ENCODE data around the gene KLHL29.

The KLHL29 gene

DNA sequence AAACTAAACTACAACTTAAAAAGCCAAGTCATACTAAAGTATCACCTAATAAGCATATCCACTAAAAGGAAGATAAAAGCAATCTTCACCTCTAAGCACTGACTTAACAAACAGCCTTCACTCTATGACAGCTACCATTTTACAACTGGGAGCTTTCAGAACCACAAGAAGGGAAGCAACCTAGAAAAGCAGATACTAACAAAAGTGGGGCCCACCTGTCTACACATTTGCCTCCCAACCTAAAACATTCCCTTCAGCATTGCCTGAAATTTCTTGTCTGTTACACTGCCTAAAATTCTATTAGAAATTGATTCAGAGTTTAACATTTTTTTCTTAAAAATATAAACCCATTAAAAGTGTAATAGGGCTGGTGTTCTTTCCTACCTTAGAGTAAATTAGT, 370.0 kb downstream of the KLHL29 start:
- H3K27ac ChIP-seq (replicated peaks) = no peak overlapping the region
- TF ChIP-seq GABPA (IDR thresholded peaks at IDR 0.05; ENCODE audit: low read depth) (no peak), SPI1 (IDR thresholded peaks at IDR 0.05; ENCODE audit: borderline replicate concordance, low read depth) (no peak), POLR2AphosphoS5 (IDR thresholded peaks at IDR 0.05; ENCODE audit: low read depth) (no peak)
- TF ChIP-seq, protein P1, sequence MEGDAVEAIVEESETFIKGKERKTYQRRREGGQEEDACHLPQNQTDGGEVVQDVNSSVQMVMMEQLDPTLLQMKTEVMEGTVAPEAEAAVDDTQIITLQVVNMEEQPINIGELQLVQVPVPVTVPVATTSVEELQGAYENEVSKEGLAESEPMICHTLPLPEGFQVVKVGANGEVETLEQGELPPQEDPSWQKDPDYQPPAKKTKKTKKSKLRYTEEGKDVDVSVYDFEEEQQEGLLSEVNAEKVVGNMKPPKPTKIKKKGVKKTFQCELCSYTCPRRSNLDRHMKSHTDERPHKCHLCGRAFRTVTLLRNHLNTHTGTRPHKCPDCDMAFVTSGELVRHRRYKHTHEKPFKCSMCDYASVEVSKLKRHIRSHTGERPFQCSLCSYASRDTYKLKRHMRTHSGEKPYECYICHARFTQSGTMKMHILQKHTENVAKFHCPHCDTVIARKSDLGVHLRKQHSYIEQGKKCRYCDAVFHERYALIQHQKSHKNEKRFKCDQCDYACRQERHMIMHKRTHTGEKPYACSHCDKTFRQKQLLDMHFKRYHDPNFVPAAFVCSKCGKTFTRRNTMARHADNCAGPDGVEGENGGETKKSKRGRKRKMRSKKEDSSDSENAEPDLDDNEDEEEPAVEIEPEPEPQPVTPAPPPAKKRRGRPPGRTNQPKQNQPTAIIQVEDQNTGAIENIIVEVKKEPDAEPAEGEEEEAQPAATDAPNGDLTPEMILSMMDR (IDR thresholded peaks at IDR 0.05; ENCODE audit: insufficient read depth, low read length) = no peak
- TF ChIP-seq, protein P2, sequence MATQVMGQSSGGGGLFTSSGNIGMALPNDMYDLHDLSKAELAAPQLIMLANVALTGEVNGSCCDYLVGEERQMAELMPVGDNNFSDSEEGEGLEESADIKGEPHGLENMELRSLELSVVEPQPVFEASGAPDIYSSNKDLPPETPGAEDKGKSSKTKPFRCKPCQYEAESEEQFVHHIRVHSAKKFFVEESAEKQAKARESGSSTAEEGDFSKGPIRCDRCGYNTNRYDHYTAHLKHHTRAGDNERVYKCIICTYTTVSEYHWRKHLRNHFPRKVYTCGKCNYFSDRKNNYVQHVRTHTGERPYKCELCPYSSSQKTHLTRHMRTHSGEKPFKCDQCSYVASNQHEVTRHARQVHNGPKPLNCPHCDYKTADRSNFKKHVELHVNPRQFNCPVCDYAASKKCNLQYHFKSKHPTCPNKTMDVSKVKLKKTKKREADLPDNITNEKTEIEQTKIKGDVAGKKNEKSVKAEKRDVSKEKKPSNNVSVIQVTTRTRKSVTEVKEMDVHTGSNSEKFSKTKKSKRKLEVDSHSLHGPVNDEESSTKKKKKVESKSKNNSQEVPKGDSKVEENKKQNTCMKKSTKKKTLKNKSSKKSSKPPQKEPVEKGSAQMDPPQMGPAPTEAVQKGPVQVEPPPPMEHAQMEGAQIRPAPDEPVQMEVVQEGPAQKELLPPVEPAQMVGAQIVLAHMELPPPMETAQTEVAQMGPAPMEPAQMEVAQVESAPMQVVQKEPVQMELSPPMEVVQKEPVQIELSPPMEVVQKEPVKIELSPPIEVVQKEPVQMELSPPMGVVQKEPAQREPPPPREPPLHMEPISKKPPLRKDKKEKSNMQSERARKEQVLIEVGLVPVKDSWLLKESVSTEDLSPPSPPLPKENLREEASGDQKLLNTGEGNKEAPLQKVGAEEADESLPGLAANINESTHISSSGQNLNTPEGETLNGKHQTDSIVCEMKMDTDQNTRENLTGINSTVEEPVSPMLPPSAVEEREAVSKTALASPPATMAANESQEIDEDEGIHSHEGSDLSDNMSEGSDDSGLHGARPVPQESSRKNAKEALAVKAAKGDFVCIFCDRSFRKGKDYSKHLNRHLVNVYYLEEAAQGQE (IDR thresholded peaks at IDR 0.05; ENCODE audit: insufficient replicate concordance, low read depth) = no peak
- DNase-seq (ENCODE audit: low read depth in 1 of 2, low spot score in 1 of 2) = no peak
- H3K4me3 ChIP-seq (replicated peaks; ENCODE audit: insufficient read depth, low read length) = no peak overlapping the region
- H3K27me3 ChIP-seq (ENCODE audit: insufficient read depth, poor library complexity, severe bottlenecking) = no peaks in the 10 kb centered on the region

GRCh38 chr2:23756593-23757292, 371.8 kb downstream of the KLHL29 start:
- DNase-seq (ENCODE audit: low read depth in 1 of 2, low spot score in 1 of 2) = no peak
- Histone ChIP-seq H3K4me3 (replicated peaks; ENCODE audit: insufficient read depth, low read length) (no peak overlapping the region), H3K27ac (replicated peaks) (no peak overlapping the region), H3K27me3 (ENCODE audit: insufficient read depth, poor library complexity, severe bottlenecking) (no peaks in the 10 kb centered on the region)
- TF ChIP-seq, protein P1 (IDR thresholded peaks at IDR 0.05; ENCODE audit: insufficient read depth, low read length) = no peak
- TF ChIP-seq, protein P2 (IDR thresholded peaks at IDR 0.05; ENCODE audit: insufficient replicate concordance, low read depth) = no peak
- no peak for TF ChIP-seq GABPA (IDR thresholded peaks at IDR 0.05; ENCODE audit: low read depth)
- TF ChIP-seq POLR2AphosphoS5 (IDR thresholded peaks at IDR 0.05; ENCODE audit: low read depth) = no peak
- TF ChIP-seq SPI1 (IDR thresholded peaks at IDR 0.05; ENCODE audit: borderline replicate concordance, low read depth) = no peak

DNA sequence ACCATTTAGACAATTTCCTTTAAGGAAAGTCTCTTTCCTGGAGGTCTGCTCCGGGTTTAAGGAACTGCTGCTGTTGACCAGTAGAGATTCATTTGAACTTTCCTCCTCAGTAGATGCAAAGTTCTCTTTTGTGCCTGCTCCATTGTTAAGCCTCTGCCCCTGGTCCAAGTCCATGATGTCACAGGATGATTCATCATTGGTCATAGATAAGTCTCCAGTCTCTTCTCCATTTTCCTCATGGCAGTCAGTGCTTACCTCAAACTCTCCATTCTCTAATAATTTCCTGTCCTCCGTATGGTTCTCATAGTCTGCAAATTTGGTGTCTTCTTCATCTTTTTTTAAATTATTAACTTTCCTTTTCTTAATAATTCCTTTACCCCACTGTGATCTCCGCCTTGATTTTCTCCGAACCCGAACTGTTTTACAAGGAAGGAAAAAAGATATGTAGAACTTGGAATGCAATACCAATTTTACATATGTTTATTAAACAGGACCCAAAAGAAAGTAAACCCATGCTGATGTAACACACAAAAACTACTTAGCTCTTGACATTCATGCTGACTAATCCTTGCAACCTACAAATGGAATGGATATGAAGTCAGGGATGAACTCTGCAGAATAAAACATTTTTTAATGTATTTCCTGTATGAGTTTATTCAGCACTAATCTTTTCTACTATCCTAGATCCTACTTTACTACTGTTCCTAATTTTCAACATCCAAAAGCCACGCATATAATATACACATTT, 372.9 kb downstream of the KLHL29 start:
- TF ChIP-seq SPI1 (IDR thresholded peaks at IDR 0.05; ENCODE audit: borderline replicate concordance, low read depth) (no peak), GABPA (IDR thresholded peaks at IDR 0.05; ENCODE audit: low read depth) (no peak), POLR2AphosphoS5 (IDR thresholded peaks at IDR 0.05; ENCODE audit: low read depth) (no peak)
- TF ChIP-seq, protein P1 (IDR thresholded peaks at IDR 0.05; ENCODE audit: insufficient read depth, low read length) = no peak
- TF ChIP-seq, protein P2 (IDR thresholded peaks at IDR 0.05; ENCODE audit: insufficient replicate concordance, low read depth) = no peak
- no peak overlapping the region for H3K4me3 ChIP-seq (replicated peaks; ENCODE audit: insufficient read depth, low read length)
- DNase-seq (ENCODE audit: low read depth in 1 of 2, low spot score in 1 of 2) = no peak
- H3K27ac ChIP-seq (replicated peaks) = no peak overlapping the region
- no peaks in the 10 kb centered on the region for H3K27me3 ChIP-seq (ENCODE audit: insufficient read depth, poor library complexity, severe bottlenecking)

Data from HL-60 (cell line).